Thoracic aorta (tissue), 2 donors: ENCODE data around the gene ESYT2. TPM values are rescaled to one million over a fixed set of nuclear protein-coding genes. Genes with fewer than 3 reads are reported as not detected.

Experiments used
- ATAC-seq: fragments of 150-250 bp; one replicate; pipeline ENCODE4 v1.8.0; 2017; ENCODE audit warnings: low read depth; ENCODE audit not compliant: insufficient number of reproducible peaks, low FRiP score
- DNase-seq: peaks from one replicate; pipeline ENCODE4 v3.0.0-alpha.2; 2020; ENCODE audit warnings: low spot score
- H3K27ac ChIP-seq, 2 donors: fragments of 200-600 bp; sonication (generic); 1 replicate in 1 of 2; 2 replicates in 1 of 2; pipeline ENCODE4 v1.5.1; 2016; ENCODE audit warnings: mild to moderate bottlenecking in 2 of 2, moderate library complexity in 2 of 2
- H3K27me3 ChIP-seq: fragments of 200-600 bp; sonication (generic); replicated peaks from 2 replicates; pipeline ENCODE4 v1.6.0; 2016; ENCODE audit warnings: mild to moderate bottlenecking; ENCODE audit not compliant: insufficient read depth
- H3K36me3 ChIP-seq: fragments of 200-600 bp; sonication (generic); one replicate; pipeline ENCODE4 v1.5.1; 2016
- H3K4me1 ChIP-seq, 2 donors: fragments of 200-600 bp; sonication (generic); 1 replicate in 1 of 2; 2 replicates in 1 of 2; pipeline versions ENCODE4 v1.5.1 to v1.6.0; 2016; ENCODE audit warnings: low read depth in 2 of 2, mild to moderate bottlenecking in 1 of 2; ENCODE audit not compliant: control insufficient read depth in 1 of 2
- H3K4me3 ChIP-seq: fragments of 200-600 bp; sonication (generic); 2 replicates; pipeline ENCODE4 v1.5.1; 2016; ENCODE audit warnings: mild to moderate bottlenecking
- H3K9me3 ChIP-seq: fragments of 200-600 bp; sonication (generic); 2 replicates; pipeline ENCODE4 v1.5.1; 2016
- CTCF ChIP-seq: fragments of 200-600 bp; sonication (generic); IDR thresholded peaks from one replicate; pipeline ENCODE4 v1.5.1; 2019; ENCODE audit warnings: antibody characterized with exemption
- total RNA-seq, 2 donors: library from RNA; depleted of rRNA; stranded (reverse); fragments of >200 nt; gene quantifications; one replicate each; pipeline versions ENCODE4 v1.1.0 to v1.2.3, GENCODE V29; 2016

The ESYT2 gene
- total RNA-seq, 2 donors from 2014 or later, result 196 to 218 TPM

- no peak for DNase-seq
Measured at GRCh38 chr7:158834878-158835784, 5.8 kb upstream of the ESYT2 start.

GRCh38 chr7:158832994-158833393 is 3.7 kb upstream of the ESYT2 start:
- H3K27ac ChIP-seq, result no peak overlapping the region
- H3K9me3 ChIP-seq, result no peaks in the 10 kb centered on the region
- H3K27me3 ChIP-seq, result no peaks in the 10 kb centered on the region
- DNase-seq (no peak), ATAC-seq (no peak)
- no peak overlapping the region for H3K4me3 ChIP-seq
- TF ChIP-seq CTCF, result no peak
- peaks cover 0 to 8% of the 10 kb centered on the region in 2 donors for H3K4me1 ChIP-seq
- H3K36me3 ChIP-seq, result no peaks in the 10 kb centered on the region

More at GRCh38 chr7:158834878-158835784, 5.8 kb upstream of the ESYT2 start:
- H3K9me3 ChIP-seq, result no peaks in the 10 kb centered on the region
- no peak for ATAC-seq
- H3K27ac ChIP-seq, result no peak overlapping the region
- TF ChIP-seq CTCF, result no peak
- no peak overlapping the region for H3K4me3 ChIP-seq
- H3K36me3 ChIP-seq, result no peaks in the 10 kb centered on the region
- peaks cover 0 to 7% of the 10 kb centered on the region in 2 donors for H3K4me1 ChIP-seq
- no peaks in the 10 kb centered on the region for H3K27me3 ChIP-seq

GRCh38 chr7:158831738-158832091 is 2.4 kb upstream of the ESYT2 start:
- no peak for TF ChIP-seq CTCF
- Histone ChIP-seq H3K9me3 (no peaks in the 10 kb centered on the region), H3K4me1 (peaks cover 6 to 17% of the 10 kb centered on the region in 2 donors), H3K27ac (no peak overlapping the region), H3K4me3 (no peak overlapping the region), H3K27me3 (no peaks in the 10 kb centered on the region), H3K36me3 (no peaks in the 10 kb centered on the region)
- DNase-seq (no peak), ATAC-seq (no peak)

GRCh38 chr7:158830211-158830723 is 958 bp upstream of the ESYT2 start:
- no peak for DNase-seq
- no peak for TF ChIP-seq CTCF

GRCh38 chr7:158829021-158829341 is 328 bp downstream of the ESYT2 start:
- no peaks in the 10 kb centered on the region for H3K36me3 ChIP-seq
- H3K27ac ChIP-seq, result peak overlapping the region; percentile 90 to 97
- peaks cover 29 to 42% of the 10 kb centered on the region in 2 donors for H3K4me1 ChIP-seq
- no peaks in the 10 kb centered on the region for H3K9me3 ChIP-seq
- DNase-seq (no peak), ATAC-seq (peak; percentile 24)
- TF ChIP-seq CTCF, result no peak
- H3K27me3 ChIP-seq, result no peaks in the 10 kb centered on the region
- peak overlapping the region; percentile 99 for H3K4me3 ChIP-seq

More at GRCh38 chr7:158830211-158830723, 958 bp upstream of the ESYT2 start:
- Histone ChIP-seq H3K27ac (peak overlapping the region; percentile 90 to 97), H3K27me3 (no peaks in the 10 kb centered on the region), H3K4me1 (peaks cover 17 to 30% of the 10 kb centered on the region in 2 donors), H3K9me3 (no peaks in the 10 kb centered on the region), H3K4me3 (peak overlapping the region; percentile 99), H3K36me3 (no peaks in the 10 kb centered on the region)
- ATAC-seq, result no peak
